Germinal center (tissue), 1 donor: ENCODE measurements around the gene TLR8.

ENCODE experiments used
- DNase-seq: peaks from one replicate; pipeline ENCODE4 v3.0.0; 2012; ENCODE audit warnings: mixed read lengths, low spot score

Gene TLR8

DNA sequence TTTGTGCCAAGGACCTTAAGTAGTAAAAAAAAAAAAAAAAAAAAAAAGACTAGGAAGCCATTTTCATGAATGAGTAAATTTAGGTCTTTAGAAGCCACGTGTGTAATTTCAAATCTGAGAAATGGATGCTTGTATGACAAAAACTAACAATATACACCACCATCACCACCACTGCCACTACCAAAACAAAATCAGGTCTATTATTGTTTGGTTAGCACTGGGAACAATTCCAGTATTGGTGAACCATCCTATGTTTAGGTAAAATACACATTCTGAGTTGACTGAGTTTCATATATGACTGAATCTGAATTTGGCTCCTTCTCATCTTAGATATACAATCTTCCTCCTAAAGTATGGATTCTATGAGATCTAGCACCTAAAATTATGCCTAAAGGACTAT, 59.7 kb downstream of the TLR8 start:
- no peak for DNase-seq

DNA sequence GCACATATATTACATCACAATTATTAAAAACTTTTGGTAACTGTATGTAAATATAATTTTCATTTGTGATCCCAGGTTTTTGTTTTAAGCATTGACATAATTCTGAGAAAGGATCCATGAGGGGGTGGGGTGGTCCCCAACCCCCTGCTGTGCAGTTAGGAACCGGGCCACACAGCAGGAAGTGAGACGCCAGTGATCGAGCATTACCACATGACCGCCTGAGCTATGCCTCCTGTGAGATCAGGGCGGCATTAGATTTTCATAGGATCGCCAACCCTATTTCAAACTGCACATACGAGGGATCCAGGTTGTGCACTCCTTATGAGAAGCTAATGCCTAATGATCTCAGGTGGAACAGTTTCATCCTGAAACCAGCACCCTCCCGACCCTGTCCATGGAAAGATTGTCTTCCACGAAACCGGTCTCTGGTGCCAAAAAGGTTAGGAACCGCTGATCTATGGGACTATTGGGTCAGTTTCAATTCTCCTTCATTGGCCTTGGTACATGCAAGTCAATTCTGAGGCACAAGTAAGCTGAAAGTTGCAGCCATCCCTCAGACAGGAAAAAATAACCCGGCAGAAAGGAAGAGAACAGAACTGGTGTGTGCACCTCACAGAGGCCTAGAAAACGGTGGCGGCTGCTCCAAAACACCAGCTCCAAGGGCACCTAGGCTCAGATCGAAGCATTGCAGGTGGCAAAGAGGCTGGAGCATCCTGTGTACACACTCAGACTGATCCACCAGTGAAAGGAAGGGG, 61.5 kb downstream of the TLR8 start:
- no peak for DNase-seq

- no peak for DNase-seq
Observed at GRCh38 chrX:12970691-12971202, 64.3 kb downstream of the TLR8 start.

DNA sequence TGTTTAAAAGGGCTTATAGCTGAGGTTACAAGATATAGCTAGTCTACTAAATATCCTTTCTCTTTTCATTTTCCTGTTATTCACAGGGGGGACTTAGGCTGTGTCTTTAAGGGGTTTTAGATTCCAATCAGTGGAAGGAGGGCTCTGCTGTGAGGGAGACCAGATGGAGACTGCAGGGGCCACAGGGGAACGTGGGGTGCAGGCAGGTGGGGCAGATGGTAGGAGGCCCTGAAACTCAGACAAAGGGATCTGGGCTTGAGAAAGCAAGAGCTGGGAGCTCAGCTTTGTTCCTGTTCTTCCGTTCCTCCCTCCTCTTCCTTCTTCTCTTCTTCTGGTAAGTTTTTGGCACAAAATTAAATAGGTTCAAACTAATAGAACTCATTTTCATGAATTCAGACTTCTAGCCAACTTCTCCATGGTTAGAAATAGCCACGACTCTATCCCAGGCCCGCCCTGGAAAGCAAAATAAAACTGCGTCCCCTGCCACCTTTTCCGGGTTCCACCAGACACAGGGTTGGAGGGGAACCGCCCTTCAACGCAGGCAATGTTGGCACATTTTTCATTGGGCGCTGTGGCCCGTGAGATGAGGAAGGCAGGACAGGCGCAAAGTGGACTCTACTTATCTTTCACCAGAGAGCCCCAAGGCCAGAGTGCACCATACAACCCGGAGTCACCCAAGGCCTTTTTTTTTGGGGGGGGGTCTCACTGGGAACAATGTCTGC, 65.0 kb downstream of the TLR8 start:
- DNase-seq: no peak

DNA sequence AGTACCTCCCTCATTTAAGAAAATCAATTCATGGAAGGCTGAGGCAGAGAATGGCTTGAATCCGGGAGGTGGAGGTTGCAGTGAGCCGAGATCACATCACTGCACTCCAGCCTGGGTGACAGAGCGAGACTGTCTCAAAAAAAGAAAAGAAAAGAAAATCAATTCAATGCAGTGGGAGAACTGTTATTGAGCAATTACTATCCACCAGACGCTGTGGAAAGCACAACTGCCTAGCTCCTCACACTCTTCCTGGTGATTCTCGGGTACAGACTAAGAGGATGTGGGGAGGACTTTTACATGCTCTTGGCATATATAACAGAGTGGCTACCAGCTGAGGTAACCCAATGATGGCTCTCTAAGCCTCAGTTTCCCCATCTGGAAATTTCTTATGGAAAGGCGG, 65.8 kb downstream of the TLR8 start:
- DNase-seq: no peak
